T follicular helper cell (primary cell): ENCODE data around the gene CDYL2.
"Not testable (repeated sequence)": the region's sequence is repeated elsewhere in the genome, so short reads cannot be mapped to it uniquely, and the experiment has no call there.

ENCODE experiments used
- DNase-seq: peaks from one replicate; pipeline ENCODE4 v3.0.0-alpha.2; 2020; ENCODE audit warnings: low read depth

CDYL2 gene

DNA sequence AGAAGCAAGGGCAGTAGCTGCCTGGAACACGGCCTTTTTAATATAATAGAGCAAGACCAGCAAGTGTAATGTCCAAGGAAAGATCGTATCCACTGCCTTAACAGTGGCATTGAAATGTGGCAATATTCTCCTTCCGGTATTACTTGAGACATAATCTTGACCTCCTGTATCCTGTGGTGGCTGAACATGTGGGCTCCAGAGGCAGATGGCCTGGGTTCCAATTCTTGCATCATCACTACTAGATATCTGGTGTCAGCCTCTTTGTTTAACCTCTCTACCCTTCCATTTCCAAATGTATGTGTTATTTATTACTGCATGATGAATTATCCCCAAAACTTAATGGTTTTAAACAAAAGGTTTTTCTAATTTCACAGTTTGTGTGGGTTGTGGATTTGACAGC is 3.5 kb upstream of the CDYL2 start:
- DNase-seq: no peak

DNA sequence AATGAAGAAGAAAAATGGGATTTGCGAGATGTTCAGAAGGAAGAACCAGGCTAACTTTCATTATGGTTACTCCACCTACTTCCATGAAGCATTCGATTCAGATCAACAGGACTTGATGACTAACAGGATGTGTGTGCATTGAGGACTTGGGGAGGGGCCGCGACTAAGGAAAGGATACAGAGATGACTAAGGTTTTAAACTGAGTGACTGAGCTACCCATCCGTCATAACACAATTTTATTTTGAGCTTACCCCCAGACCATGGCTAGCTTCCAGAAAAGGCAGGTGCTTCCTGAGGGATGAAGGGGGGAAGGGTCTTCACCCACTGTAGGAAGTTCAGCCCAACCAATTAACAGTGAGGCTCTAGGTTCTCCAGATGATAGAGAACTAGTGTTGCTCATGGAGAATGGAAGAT is 2.5 kb upstream of the CDYL2 start:
- DNase-seq: peak; percentile 10

DNA sequence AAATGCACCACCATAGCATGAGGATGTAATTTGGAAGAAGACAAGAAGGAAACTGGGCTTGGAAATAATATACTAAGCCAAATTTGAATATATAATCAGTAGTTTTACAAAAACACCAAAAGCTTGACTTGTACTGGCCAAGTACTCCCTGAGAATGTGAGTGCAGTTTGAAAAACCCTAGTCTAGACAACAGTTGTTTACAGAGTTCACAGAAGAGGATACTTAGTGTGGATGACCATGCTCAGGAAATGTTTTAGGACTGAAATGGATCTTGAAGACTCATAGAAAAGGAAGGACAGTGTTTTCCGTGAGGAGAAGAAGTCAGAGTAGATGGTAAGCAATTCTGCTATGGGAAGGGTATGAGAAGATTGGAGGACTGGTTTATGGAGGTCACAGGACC is 1.9 kb upstream of the CDYL2 start:
- no peak for DNase-seq

DNA sequence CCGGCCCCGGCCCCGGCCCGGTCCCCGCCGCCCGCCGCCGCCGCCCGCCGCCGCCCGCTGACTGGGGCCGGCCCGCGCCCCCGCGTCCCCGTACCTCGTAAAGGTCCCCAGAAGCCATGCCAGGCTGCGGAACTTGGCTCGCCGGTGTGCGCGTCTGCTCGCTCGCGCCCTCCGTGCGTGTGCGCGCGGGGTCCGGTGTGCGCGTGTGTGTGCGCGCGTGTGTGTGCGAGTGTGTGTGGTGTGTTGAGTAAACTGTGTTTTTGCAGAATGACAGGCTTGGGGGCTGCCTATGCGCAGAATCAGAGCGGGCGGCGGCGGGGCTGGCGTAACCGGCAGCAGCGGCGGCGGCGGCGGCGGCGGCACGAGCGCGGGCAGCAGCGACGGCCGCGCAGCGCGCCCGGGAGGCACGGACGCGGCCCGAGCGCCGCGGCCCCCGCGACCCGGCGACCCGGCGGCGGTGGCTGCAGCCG is 307 bp downstream of the CDYL2 start:
- DNase-seq: peak; percentile 26

DNA sequence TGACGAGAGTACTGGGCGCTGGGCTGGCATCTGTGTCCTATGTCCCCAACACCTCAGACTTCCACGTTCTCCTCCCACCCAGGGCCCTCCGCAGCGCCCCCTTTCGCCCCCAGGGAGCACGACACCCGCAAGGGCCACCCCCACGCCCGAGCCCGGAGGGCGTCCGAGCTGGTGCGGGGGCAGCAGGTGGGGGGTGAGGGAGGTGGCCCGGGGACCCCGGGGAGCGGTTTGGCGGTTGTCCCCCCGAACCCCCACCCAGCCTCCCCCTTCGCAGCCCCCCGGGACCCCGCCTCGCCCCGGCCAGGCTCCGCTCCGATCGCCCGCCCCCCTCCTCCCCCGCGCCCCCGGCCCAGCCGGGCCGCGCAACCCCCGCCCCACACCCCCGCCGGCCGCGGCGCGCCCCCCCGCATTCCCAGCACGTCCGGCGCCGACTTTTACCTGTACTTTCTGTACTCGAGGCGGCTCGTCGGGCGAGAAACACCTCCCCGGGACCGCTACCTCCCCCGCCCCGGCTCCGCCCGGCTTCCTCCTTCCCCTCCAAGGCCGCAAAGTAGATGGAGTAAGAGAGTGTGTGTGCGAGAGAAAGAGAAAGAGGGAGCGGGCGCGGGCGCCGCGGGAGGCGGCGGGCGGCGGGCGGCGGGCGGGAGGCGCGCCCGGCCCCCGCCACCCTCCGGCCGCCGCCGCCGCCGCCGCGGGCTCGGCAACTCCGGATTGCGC is 901 bp downstream of the CDYL2 start:
- DNase-seq: peak; percentile 18

DNA sequence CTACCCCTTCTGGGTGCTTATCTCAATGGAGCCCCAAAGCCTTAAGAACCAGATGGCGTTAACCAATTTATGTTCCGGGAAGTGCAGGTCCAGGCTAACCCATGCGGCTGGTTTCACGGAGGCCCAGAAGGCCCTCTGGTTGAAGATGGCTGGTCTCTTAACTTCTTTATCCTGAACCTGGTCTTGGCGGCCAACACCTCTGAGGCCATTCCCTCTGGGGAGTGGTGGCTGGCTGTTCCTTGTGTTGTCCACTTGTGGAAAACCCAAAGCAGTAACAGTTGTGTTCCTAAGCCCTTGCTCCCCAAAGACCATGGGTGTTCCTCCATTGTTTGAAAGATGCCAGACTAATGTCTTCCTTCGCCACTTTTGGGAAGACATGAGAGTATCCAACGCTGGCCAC is 1.5 kb downstream of the CDYL2 start:
- DNase-seq: no peak

DNA sequence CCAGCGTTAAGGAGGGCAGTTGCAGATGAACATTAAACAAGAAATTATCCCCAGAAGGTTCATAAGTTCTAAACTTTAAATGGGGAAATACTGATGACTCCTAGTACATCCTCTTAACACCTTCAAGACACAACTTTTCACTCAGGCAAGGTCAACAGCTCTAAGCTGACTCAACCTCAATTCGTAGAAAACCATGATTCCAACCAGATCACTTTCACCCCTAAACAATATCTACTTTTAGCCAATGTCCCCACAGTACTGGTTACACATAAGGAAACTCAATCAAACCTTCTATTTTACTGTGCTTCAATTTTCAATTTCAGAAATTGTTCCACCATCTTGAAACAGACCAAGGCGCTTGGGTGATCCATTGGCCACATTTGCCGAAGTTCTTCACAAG is 2.3 kb downstream of the CDYL2 start:
- DNase-seq: no peak

DNA sequence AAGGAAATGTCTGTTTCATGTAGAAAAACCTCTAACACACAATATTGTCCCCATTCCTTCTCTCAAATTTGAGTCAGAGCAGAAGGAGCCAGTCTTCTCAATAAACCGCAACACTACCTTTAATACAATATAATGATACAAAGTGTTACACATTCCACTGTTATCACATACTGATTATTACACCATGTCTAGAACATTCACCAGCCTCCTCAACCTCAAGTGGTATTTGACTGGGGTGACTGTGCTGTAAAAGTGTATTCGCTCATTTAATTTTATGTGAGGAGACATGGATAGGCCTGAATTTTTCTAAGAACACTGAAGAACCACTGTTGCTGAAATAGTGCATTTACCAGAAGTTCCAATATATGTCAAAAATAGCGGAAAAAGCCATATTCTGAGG is 10.3 kb downstream of the CDYL2 start:
- no peak for DNase-seq

DNA sequence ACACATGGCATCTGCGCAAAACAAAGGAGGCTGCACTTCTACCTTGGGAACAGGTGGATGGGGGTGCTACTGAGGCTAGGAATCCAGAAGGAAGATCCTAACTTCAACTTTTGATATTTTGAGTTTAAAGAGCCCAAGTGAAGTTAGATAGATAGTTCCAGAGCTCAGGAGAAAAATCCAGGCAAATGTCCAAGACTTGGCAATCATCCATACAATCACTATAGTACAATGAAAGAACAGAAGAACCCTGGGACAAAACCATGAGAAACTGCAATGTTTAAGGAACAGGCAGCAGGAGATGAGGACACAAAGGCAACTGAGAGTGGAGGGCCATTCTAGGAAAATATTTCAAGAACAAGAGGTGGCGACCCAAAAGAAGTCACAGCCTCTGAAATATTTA is 12.4 kb downstream of the CDYL2 start:
- no peak for DNase-seq

DNA sequence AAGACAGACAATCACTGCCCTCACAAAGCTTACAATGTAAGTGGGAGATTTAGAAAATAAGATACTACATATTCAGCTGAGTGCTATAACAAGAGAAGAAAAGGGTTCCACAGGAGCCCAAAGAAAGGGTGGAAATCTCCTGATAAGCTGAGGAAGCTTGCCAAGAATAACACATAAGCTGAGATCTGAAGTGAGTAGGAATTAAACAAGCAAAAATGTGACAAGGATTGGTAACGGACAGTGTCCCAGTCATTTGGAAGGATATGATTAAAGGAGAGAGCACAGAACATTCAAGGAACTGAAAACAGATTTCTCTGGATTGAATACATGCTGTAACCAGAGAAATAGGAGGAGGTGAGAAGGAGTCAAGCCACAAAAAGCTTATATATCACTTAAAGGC is 13.0 kb downstream of the CDYL2 start:
- DNase-seq: no peak

DNA sequence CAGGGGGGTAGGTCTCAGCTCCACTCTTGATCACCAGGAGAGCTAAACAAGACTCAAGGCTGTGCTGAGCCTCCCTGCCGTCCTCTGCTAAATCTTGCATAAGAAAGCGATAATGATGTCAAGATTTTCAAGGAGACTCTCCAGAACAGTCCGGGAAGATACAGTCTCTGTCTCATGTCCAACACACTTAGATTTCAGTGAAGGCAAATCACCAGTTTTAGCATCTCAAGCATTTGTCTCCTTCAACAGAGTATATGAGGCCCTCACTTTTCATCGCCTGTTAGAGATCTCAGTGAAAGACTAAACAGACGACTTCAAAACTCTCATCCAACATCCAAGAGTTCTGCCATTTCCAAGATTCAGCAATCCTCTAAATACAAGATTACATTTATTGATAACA is 13.6 kb downstream of the CDYL2 start:
- no peak for DNase-seq

DNA sequence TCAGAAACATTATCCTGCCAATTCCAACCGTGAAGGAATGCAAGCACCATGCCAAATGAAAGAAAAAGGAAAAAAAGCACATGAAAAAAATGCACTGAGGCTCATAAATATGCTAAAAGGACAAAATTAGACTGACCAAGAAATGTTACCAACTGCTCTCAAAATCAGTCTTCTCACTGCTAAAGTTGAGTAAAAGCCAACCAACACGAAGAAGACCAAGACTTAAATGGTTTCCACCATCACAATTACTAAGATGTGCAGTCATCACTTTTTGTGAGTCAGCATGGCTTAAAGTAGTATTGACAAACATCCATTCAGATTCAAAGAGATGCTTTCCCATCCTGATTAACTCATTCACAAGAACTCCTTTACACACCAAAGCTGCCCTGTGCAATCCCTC is 16.4 kb downstream of the CDYL2 start:
- no peak for DNase-seq

DNA sequence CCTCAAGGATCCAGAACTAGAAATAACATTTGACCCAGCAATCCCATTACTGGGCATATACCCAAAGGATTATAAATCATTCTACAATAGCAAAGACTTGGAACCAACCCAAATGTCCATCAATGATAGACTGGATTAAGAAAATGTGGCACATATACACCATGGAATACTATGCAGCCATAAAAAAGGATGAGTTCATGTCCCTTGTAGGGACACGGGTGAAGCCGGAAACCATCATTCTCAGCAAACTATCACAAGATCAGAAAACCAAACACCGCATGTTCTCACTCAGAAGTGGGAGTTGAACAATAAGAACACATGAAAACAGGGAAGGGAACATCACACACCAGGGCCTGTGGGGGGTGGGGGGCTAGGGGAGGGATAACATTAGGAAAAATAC is 17.8 kb downstream of the CDYL2 start:
- DNase-seq: not testable (repeated sequence)

DNA sequence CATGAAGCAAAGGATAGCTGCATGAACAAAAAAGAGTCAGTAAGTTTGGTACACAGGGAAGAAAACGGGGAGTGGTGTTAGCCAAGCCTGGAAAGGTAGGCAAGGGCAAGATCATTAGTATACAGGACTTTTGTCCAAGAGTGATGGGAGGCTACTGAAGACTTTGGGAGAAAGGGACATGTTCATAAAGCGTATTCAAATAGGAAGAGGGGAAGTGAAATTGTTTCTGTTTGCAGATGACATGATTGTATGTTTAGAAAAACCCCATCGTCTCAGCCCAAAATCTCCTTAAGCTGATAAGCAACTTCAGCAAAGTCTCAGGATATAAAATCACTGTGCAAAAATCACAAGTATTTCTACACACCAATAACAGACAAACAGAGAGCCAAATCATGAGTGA is 19.4 kb downstream of the CDYL2 start:
- DNase-seq: no peak

DNA sequence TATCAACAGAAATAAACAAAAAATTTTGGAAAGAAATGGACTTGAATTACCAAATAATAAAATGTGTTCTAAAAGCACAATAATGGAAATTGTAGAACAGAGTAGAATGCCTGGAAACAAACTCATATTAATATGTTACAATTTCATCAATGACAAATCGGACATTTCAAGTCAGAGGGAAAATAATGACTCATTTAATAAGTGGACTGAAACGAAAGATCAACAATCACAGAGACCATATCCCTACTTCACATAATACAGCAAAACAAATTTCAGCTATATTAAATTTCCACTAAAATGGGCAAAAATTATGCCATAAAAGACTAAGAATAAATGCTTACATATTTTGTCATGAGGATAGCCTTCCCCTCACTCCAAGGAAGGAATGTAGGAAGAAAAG is 25.7 kb downstream of the CDYL2 start:
- DNase-seq: no peak

DNA sequence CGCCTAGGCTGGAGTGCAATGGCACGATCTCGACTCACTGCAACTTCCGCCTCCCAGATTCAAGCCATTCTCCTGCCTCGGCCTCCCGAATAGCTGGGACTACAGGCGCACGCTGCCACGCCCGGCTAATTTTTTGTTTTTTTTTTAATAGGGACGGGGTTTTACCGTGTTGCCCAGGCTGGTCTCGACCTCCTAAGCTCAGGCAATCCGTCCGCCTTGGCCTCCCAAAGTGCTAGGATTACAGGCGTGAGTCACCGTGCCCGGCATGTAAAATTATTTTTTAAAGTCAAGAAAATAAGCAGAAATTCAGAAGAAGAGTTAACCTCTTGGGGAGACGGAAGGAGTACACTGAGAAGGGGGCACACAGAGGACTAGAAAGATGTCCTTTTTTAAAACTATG is 27.5 kb downstream of the CDYL2 start:
- no peak for DNase-seq

DNA sequence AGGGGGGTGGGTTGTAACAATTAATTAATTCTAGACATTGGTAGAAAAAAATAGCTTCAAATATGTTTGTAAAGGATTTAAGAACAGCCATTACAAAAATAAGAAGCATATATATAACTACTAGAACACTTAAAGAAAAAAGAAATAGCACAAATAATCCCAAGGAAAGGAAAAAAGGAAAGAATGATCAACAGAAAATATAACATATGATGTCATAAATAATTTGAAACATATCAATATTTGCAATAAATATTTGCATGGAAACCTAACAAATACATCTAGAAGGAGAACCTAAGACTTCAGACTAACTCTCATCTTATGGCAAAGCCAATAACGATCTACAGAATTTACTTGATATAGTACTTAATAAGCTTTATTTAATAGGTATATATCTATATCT is 28.9 kb downstream of the CDYL2 start:
- no peak for DNase-seq

DNA sequence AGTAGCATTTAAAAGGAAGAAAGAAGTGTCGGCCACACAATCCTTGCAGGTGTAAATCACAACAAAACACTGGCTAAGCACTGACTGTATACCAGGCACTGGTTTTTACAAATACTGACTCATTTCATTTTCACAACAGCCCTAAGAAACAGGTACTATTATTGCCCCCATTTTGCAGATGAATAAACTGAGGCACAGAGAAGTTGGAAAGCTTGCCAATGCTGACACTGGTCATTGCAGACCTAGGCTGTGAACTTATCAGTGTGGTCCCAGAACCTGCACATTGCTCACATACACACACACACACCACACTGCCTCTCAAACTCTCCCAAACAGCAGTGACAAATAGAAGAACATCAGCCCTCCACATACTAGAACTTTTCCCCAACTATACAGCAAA is 37.6 kb downstream of the CDYL2 start:
- DNase-seq: no peak

DNA sequence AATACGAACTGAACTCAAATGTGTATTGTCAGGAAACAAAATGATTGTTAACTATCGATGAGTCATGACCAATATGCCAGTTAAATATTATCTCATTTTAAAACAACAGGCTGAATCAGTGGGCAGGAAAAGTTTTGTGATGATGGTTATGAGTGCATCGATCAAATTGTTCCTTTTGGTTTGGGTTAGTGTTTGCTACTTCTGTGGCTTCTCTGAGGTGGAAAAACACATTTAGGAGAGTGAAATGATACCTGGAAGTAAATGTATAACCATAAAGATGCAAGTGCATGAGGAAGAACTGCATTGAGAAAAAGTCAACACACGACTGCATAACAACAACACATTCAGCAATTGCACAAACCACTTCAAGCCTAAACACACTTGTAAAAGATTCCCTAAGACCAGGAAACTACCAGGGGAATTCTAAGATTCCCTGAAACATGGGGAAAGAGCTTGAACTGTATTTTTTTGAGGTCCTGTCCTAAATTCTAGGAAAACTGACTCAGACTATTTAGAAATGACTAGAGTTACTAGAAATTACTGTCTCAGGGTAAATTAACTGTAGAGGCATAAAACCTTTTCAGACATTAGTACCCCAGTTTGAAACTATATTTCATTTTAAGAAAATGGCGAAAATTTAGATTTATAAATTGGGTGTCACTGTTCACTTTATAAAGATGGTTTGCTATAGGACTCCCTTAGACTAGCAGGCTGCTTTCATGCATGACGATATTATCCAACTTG is 44.8 kb downstream of the CDYL2 start:
- DNase-seq: no peak

DNA sequence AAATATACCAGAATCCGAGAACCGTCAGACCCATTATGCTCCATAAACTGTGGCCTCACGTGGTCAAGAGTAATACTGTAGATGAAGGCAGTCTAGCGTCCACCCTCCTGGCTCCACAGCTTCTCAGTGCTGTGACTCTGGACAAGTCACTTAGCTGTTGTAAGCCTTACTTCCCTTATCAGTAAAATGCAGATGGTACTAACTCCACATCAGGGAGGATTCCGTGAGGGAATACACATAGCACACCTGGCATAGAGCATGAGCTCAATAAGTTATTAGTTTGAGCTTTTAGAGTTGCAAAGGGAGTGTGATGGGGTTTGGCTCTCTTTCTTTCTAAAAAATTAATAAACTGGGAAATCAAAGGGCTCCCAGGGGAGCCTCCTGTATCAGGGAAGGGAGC is 49.9 kb downstream of the CDYL2 start:
- no peak for DNase-seq

DNA sequence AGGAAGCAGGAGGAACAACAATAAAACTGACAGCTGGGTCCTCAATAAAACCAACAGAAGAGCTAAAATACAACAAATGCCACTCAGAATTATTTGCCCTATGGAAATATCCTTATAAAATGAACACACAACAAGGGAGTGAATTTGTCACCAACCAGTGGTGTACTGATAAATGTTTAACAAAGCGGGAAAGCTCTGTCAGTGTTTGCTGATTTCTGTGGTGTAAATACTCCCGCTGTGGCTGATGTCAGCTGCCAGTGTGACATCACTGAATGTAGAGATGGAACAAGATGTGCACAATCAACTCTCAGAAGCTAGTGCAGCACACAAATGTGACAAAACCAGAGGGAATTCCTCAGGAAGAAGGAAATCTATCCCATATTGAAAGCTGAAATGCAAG is 51.9 kb downstream of the CDYL2 start:
- no peak for DNase-seq

DNA sequence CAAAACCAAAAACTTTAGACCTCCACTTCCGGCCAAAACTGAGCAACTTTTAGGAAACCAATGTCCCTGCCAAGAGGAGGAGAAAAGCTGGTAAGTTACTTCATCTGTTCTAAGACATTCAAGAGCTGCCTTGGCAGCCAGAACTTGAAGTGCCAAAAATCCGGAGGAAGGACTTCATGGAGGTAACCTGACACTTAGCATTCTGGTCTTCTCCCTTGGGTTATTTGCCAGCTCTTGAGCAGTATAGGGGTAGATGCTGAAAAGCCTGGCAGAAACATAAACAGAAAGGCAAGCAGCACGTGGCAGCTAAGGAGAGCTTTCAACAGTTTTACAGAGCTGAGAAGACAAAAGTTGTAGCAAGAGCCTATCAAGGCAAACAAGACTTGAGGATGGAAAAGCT is 53.2 kb downstream of the CDYL2 start:
- no peak for DNase-seq

DNA sequence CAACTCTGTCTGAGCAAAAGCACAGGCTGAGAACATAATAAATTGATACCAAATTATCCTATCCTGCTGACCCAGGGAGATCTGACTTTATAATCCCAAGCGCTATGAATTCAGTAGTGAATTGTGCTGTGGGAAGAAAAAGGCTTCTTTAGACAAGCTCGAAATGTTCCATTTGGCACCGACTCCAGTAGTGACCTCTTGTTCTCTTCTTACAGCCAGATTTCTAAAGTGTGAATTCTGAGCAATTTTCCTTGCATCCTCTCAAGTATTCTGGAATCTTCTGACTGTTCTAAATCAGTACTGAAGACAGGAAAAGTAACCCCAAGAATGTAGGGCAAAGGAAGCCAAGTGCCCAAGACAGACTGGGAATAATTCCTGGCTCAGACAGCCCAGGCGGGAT is 58.2 kb downstream of the CDYL2 start:
- DNase-seq: no peak

DNA sequence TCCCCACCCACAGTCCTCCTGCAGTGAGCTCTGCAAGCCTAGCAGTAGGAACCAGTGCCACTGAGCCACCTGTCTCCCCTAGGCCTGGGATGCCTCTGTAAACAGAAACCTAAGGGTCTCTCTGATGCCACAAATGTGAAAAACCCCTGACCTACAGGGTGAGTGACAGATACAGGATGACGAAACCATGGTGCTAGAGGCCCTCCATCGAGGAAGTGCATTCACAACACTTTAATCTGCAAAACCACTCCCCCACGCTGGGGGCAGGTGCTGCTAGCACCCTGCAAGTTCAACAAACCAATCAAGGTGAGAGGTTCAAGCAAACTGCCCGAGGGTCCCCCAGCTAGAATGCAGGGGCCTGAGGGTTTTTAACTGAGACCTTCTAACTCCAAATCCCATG is 59.5 kb downstream of the CDYL2 start:
- DNase-seq: no peak
